Ovary (tissue), 9 donors: ENCODE results near the gene PROP1. TPM values are rescaled to one million over a fixed set of nuclear protein-coding genes. Genes with fewer than 3 reads are reported as not detected.
"Not testable (repeated sequence)": the region's sequence is repeated elsewhere in the genome, so short reads cannot be mapped to it uniquely, and the experiment has no call there.

Experiments used
- DNase-seq, 5 donors: peaks; one replicate each; pipeline ENCODE4 v3.0.0-alpha.2; 2019 to 2020
- H3K27ac ChIP-seq, 2 donors: fragments of 200-600 bp; one replicate each; pipeline versions ENCODE4 v1.5.1 to v1.8.0; 2019 to 2022
- H3K27me3 ChIP-seq: fragments of 200-600 bp; one replicate; pipeline ENCODE4 v1.8.0; 2022
- H3K36me3 ChIP-seq: fragments of 200-600 bp; sonication (generic); one replicate; pipeline ENCODE4 v1.5.1; 2019
- H3K4me1 ChIP-seq: one replicate; pipeline ENCODE4 v1.8.1; 2013; ENCODE audit warnings: mild to moderate bottlenecking, moderate library complexity; ENCODE audit not compliant: insufficient read depth
- H3K4me3 ChIP-seq: fragments of 200-600 bp; sonication (generic); one replicate; pipeline ENCODE4 v1.5.1; 2017
- H3K9me3 ChIP-seq, 2 donors: fragments of 200-600 bp in 1 of 2; sonication (generic) in 1 of 2; one replicate each; pipeline versions ENCODE4 v1.5.1 to v1.8.1; 2013 to 2019; ENCODE audit warnings: mild to moderate bottlenecking in 1 of 2, moderate library complexity in 1 of 2
- EP300 ChIP-seq: sonication (generic); formaldehyde crosslinking; IDR thresholded peaks from one replicate; pipeline ENCODE4 v1.6.1; 2017; ENCODE audit warnings: antibody characterized with exemption
- POLR2A ChIP-seq: fragments of 450-650 bp; IDR thresholded peaks from one replicate; pipeline ENCODE4 v1.6.1; 2017; ENCODE audit warnings: antibody characterized with exemption, mild to moderate bottlenecking, moderate library complexity
- WGBS, 3 donors: extraction: QIAGEN DNeasy Blood & Tissue Kit in 1 of 3; methylation state at CpG; one replicate each; pipeline versions ENCODE4 v1.1.5 to v1.1.7; 2013 to 2017; 5-methylcytosine and 5-hydroxymethylcytosine counted together
- intact Hi-C, 4 donors: fragments of 100-400 bp; cut with DNase I; formaldehyde crosslinking; loops; one replicate each; pipeline versions ENCODE4 v1.11.0 to v1.15.1; 2022 to 2023
- polyA plus RNA-seq, 2 donors: library from polyadenylated mRNA; stranded (reverse); fragments of 200-250 nt in 1 of 2; fragments of 350-450 nt in 1 of 2; fragmentation: Illumina TruSeq in 1 of 2; extraction: RNeasy Lipid Tissue Mini Kit (QIAGEN cat#74804) in 1 of 2; gene quantifications; one replicate each; pipeline ENCODE4 v1.2.3, GENCODE V29; 2013 to 2014
- total RNA-seq, 7 donors: library from RNA; depleted of rRNA in 2 of 7; stranded (reverse); fragments of >200 nt in 2 of 7; fragmentation: NEBNext Ultra II Directional in 3 of 7; extraction: Animal tissue kit (Norgen Biotek cat#: 25700) in 3 of 7; gene quantifications; one replicate each; pipeline versions ENCODE4 v1.1.0 to v1.2.4, GENCODE V29; 2016 to 2023
- TF ChIP-seq, protein P1 (sequence below), 3 donors: fragments of 450-650 bp in 2 of 3; fragments of 200-600 bp in 1 of 3; IDR thresholded peaks; one replicate each; pipeline versions ENCODE4 v1.5.1 to v1.8.0; 2016 to 2022; ENCODE audit warnings: antibody characterized with exemption in 3 of 3, mild to moderate bottlenecking in 1 of 3
- donor health status: DM: no; HTN: no; CAD: no; lungs with moderate emphysema.
- donor health status: DM: no; HTN: no; CAD: no.
- donor health status: Bipolar disorder and iron deficiency.
- donor health status: DM: yes; HTN: yes; CAD: no.
- donor health status: DM: no; HTN: no; CAD: no.
- donor health status: DM: yes; HTN: yes; CAD: no.

PROP1 gene
- total and polyA plus RNA-seq, 9 donors: not detected

- WGBS, 3 donors: 23 to 34% (median 24%) methylated on average over 4 of the region's 4 CpGs
- H3K4me3 ChIP-seq: no peak overlapping the region
- no peaks in the 10 kb centered on the region for H3K27me3 ChIP-seq
- TF ChIP-seq POLR2A (no peak), EP300 (no peak)
- TF ChIP-seq, protein P1, sequence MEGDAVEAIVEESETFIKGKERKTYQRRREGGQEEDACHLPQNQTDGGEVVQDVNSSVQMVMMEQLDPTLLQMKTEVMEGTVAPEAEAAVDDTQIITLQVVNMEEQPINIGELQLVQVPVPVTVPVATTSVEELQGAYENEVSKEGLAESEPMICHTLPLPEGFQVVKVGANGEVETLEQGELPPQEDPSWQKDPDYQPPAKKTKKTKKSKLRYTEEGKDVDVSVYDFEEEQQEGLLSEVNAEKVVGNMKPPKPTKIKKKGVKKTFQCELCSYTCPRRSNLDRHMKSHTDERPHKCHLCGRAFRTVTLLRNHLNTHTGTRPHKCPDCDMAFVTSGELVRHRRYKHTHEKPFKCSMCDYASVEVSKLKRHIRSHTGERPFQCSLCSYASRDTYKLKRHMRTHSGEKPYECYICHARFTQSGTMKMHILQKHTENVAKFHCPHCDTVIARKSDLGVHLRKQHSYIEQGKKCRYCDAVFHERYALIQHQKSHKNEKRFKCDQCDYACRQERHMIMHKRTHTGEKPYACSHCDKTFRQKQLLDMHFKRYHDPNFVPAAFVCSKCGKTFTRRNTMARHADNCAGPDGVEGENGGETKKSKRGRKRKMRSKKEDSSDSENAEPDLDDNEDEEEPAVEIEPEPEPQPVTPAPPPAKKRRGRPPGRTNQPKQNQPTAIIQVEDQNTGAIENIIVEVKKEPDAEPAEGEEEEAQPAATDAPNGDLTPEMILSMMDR (IDR thresholded peaks at IDR 0.05): no peak
- intact Hi-C loops: no loop called here
- DNase-seq: no peak
- H3K36me3 ChIP-seq: no peaks in the 10 kb centered on the region
- H3K4me1 ChIP-seq: no peaks in the 10 kb centered on the region
- H3K27ac ChIP-seq: no peak overlapping the region
- H3K9me3 ChIP-seq: no peaks in the 10 kb centered on the region
Observed at GRCh38 chr5:177972613-177973012, 23.4 kb downstream of the PROP1 start.

DNA sequence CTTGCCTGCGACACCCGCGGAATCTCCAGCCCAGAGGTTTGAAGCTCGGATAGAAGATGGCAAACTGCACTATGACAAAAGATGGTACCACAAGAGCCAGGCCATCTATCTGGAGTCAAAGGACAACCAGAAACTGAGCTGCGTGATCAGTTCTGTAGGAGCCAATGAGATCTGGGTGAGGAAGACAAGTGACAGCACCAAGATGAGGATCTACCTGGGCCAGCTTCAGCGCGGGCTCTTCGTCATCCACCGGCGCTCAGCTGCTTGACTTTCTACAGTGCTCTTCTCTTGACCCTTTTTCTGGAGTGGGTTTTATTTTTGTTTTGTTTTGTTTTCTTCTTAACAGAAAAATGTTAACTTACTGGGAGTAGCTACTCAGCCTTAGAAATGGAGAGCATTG is 24.0 kb downstream of the PROP1 start:
- H3K4me1 ChIP-seq, H3K4me3 ChIP-seq, intact Hi-C loops, H3K27me3 ChIP-seq, H3K27ac ChIP-seq, H3K36me3 ChIP-seq, H3K9me3 ChIP-seq, DNase-seq: not testable (repeated sequence)
- 72 to 87% (median 75%) methylated on average over 10 of the region's 10 CpGs for WGBS, 3 donors

DNA sequence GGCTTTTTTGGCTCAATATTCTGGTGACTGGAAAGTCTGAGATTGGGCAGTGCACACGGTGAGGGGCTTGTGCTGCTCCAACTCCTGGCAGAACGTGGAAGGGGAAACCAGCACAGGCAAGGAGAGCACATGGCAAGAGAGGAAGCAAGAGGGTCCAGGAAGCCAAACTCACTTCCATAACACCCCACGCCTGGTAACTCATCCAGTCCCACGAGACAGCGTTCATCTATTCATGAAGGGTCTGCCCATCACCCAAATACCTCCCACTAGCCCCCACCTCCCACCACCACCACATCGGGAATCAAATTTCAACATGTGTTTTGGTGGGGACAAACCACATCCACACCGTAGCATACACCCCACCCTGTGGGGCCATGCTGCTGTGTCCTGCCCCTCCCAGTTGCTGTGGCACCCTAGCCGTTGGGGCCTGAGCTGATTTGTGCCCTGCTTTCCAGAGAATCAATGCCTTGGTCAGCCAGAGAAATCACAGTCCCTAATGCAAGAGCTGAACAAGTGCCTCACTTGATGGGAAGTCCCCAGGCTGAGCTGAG is 27.3 kb downstream of the PROP1 start:
- 72 to 80% (median 73%) methylated on average over 8 of the region's 8 CpGs for WGBS, 3 donors
- H3K27ac ChIP-seq: no peak overlapping the region
- intact Hi-C loops: no loop called here
- DNase-seq: no peak
- no peaks in the 10 kb centered on the region for H3K9me3 ChIP-seq
- H3K36me3 ChIP-seq: no peaks in the 10 kb centered on the region
- no peak for TF ChIP-seq POLR2A
- no peak for TF ChIP-seq EP300
- TF ChIP-seq, protein P1 (IDR thresholded peaks at IDR 0.05): no peak
- H3K4me3 ChIP-seq: no peak overlapping the region
- H3K27me3 ChIP-seq: no peaks in the 10 kb centered on the region
- peaks cover 1% of the 10 kb centered on the region for H3K4me1 ChIP-seq

GRCh38 chr5:177967221-177967887 is 28.7 kb downstream of the PROP1 start:
- intact Hi-C loops: no loop called here
- 39 to 54% (median 42%) methylated on average over 9 of the region's 9 CpGs for WGBS, 3 donors
- H3K36me3 ChIP-seq: no peaks in the 10 kb centered on the region
- H3K4me3 ChIP-seq: no peak overlapping the region
- peaks cover 1% of the 10 kb centered on the region for H3K4me1 ChIP-seq
- TF ChIP-seq POLR2A (no peak), EP300 (no peak)
- TF ChIP-seq, protein P1 (IDR thresholded peaks at IDR 0.05): no peak
- H3K27me3 ChIP-seq: no peaks in the 10 kb centered on the region
- no peak overlapping the region for H3K27ac ChIP-seq
- peak in 1 of 5 donors; percentile 33 for DNase-seq
- no peaks in the 10 kb centered on the region for H3K9me3 ChIP-seq

DNA sequence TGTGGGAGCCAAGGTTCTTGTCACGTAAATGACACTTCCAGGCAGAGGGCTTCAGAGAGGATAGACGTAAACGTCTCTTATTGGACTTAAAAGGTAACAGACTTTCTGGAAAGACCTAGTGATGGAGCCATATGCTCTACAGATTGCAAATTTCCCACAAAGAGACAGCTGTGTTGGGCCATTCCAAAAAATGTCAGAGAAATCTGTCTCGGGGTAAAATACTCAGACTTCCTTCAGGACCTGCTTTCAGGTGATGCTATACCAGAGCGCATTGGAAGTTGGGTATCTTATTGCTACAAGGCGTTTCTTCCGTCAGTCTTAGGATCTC is 29.2 kb downstream of the PROP1 start:
- H3K4me1 ChIP-seq: peaks cover 1% of the 10 kb centered on the region
- intact Hi-C loops: no loop called here
- TF ChIP-seq, protein P1 (IDR thresholded peaks at IDR 0.05): no peak
- TF ChIP-seq POLR2A: no peak
- no peak overlapping the region for H3K4me3 ChIP-seq
- no peaks in the 10 kb centered on the region for H3K36me3 ChIP-seq
- WGBS, 3 donors: 77 to 85% (median 82%) methylated on average over 7 of the region's 7 CpGs
- no peaks in the 10 kb centered on the region for H3K9me3 ChIP-seq
- DNase-seq: no peak
- no peak overlapping the region for H3K27ac ChIP-seq
- no peaks in the 10 kb centered on the region for H3K27me3 ChIP-seq
